H1 (cell line): ENCODE measurements around the gene P2RY13. TPM values are rescaled to one million over a fixed set of nuclear protein-coding genes. Genes with fewer than 3 reads are reported as not detected.

Source experiments
- CTCF ChIA-PET: fragments of 300-600 bp; sonication (Branson Sonifier 250); formaldehyde crosslinking; loops from one replicate; lab custom pipeline; 2021; ENCODE audit not compliant: partially characterized antibody; lab: Charles Lee
- POLR2A ChIA-PET: fragments of 300-600 bp; sonication (Branson Sonifier 250); formaldehyde crosslinking; loops from one replicate; lab custom pipeline; 2021; ENCODE audit warnings: inconsistent platforms; ENCODE audit not compliant: partially characterized antibody; lab: Charles Lee
- DNase-seq, 2 experiments: peaks; one replicate each; pipeline versions ENCODE4 v3.0.0 to v3.0.0-alpha.2; 2010 to 2022; ENCODE audit warnings: low spot score in 2 of 2, low read depth in 1 of 2, mixed read lengths in 1 of 2
- FAIRE-seq: peaks from 2 replicates; lab custom pipeline; 2011; peaks lifted over from hg19 to GRCh38; lab: Jason Lieb, UNC
- H2AFZ ChIP-seq: 2 replicates; pipeline ENCODE4 v1.8.1; 2012; ENCODE audit warnings: low read length, inconsistent platforms
- H2AK5ac ChIP-seq: 2 replicates; pipeline ENCODE4 v1.6.1; 2013; ENCODE audit warnings: low read depth, low read length
- H2BK120ac ChIP-seq: replicated peaks from 2 replicates; pipeline ENCODE3; 2013; ENCODE audit warnings: low read depth, low read length, inconsistent platforms
- H2BK12ac ChIP-seq: 2 replicates; pipeline ENCODE4 v1.6.1; 2013; ENCODE audit warnings: low read depth, low read length
- H2BK15ac ChIP-seq: 2 replicates; pipeline ENCODE4 v1.6.1; 2013; ENCODE audit warnings: low read length
- H2BK20ac ChIP-seq: 2 replicates; pipeline ENCODE4 v1.6.1; 2013; ENCODE audit warnings: low read length
- H2BK5ac ChIP-seq: 2 replicates; pipeline ENCODE4 v1.6.1; 2013; ENCODE audit warnings: low read depth, low read length
- H3K14ac ChIP-seq: 2 replicates; pipeline ENCODE4 v1.6.1; 2013; ENCODE audit warnings: inconsistent platforms; ENCODE audit not compliant: insufficient read length
- H3K18ac ChIP-seq: 2 replicates; pipeline ENCODE4 v1.6.1; 2013; ENCODE audit warnings: low read length; ENCODE audit errors: extremely low read depth
- H3K23ac ChIP-seq: 2 replicates; pipeline ENCODE4 v1.6.1; 2013; ENCODE audit warnings: inconsistent platforms; ENCODE audit not compliant: insufficient read length
- H3K23me2 ChIP-seq: 2 replicates; pipeline ENCODE4 v1.6.1; 2013; ENCODE audit warnings: low read depth, low read length
- H3K27ac ChIP-seq: 2 replicates; pipeline ENCODE4 v1.6.1; 2011; ENCODE audit warnings: low read depth, low read length, inconsistent platforms
- H3K27me3 ChIP-seq, 4 experiments: replicated peaks in 1 of 4; 1 replicate in 1 of 4; 2 replicates in 3 of 4; pipeline versions ENCODE4 v1.6.1 to v1.8.1; 2011 to 2013; ENCODE audit warnings: low read length in 3 of 4, mild to moderate bottlenecking in 3 of 4, inconsistent platforms in 2 of 4, mixed read lengths in 2 of 4, moderate library complexity in 1 of 4; ENCODE audit not compliant: control insufficient read depth in 3 of 4, insufficient read depth in 3 of 4; ENCODE audit errors: extremely low read depth in 1 of 4
- H3K36me3 ChIP-seq, 4 experiments: 2 replicates each; pipeline versions ENCODE4 v1.6.1 to v1.8.1; 2011 to 2013; ENCODE audit warnings: mild to moderate bottlenecking in 4 of 4, low read length in 3 of 4, moderate library complexity in 2 of 4, control low read depth in 1 of 4, inconsistent platforms in 1 of 4; ENCODE audit not compliant: insufficient read depth in 4 of 4, control insufficient read depth in 2 of 4
- H3K4ac ChIP-seq: replicated peaks from 2 replicates; pipeline ENCODE3; 2013; ENCODE audit warnings: low read length, low read depth, mixed read lengths, inconsistent platforms; ENCODE audit not compliant: insufficient read length
- H3K4me1 ChIP-seq, 4 experiments: replicated peaks in 1 of 4; 1 replicate in 1 of 4; 2 replicates in 3 of 4; pipeline versions ENCODE4 v1.6.1 to v1.8.1; 2011 to 2013; ENCODE audit warnings: low read length in 3 of 4, inconsistent platforms in 2 of 4, mixed read lengths in 1 of 4; ENCODE audit not compliant: insufficient read depth in 4 of 4, control insufficient read depth in 3 of 4
- H3K4me2 ChIP-seq, 2 experiments: 2 replicates each; pipeline versions ENCODE4 v1.6.1 to v1.8.1; 2011 to 2013; ENCODE audit warnings: low read depth in 2 of 2, low read length in 2 of 2, control low read depth in 1 of 2, inconsistent platforms in 1 of 2, mild to moderate bottlenecking in 1 of 2; ENCODE audit not compliant: insufficient read depth in 1 of 2
- H3K4me3 ChIP-seq, 4 experiments: fragments of 200-600, 300-600 bp in 1 of 4; sonication (generic), shearing (Covaris generic), sonication (Bioruptor Twin) in 1 of 4; 2 replicates each; pipeline versions ENCODE4 v1.5.1 to v1.8.1; 2011 to 2016; ENCODE audit warnings: low read length in 4 of 4, low read depth in 3 of 4, control low read depth in 2 of 4, inconsistent platforms in 2 of 4, mild to moderate bottlenecking in 2 of 4, mixed read lengths in 1 of 4, moderate library complexity in 1 of 4; ENCODE audit not compliant: insufficient read depth in 2 of 4; ENCODE audit errors: extremely low read depth in 1 of 4
- H3K56ac ChIP-seq: replicated peaks from 2 replicates; pipeline ENCODE3; 2013; ENCODE audit warnings: low read depth, mild to moderate bottlenecking, mixed read lengths, low read length, inconsistent platforms; ENCODE audit not compliant: insufficient read length
- H3K79me1 ChIP-seq: 2 replicates; pipeline ENCODE4 v1.6.1; 2013; ENCODE audit warnings: low read depth, low read length, control low read depth
- H3K79me2 ChIP-seq, 2 experiments: 2 replicates each; pipeline versions ENCODE4 v1.6.1 to v1.8.1; 2012 to 2013; ENCODE audit warnings: low read length in 2 of 2, mild to moderate bottlenecking in 2 of 2, inconsistent platforms in 1 of 2; ENCODE audit not compliant: insufficient read depth in 2 of 2, control insufficient read depth in 1 of 2
- H3K9ac ChIP-seq, 4 experiments: replicated peaks in 1 of 4; 1 replicate in 1 of 4; 2 replicates in 3 of 4; pipeline versions ENCODE4 v1.6.1 to v1.8.1; 2011 to 2013; ENCODE audit warnings: low read depth in 3 of 4, low read length in 3 of 4, control low read depth in 2 of 4, mild to moderate bottlenecking in 2 of 4, moderate library complexity in 2 of 4, inconsistent platforms in 1 of 4; ENCODE audit errors: extremely low read depth in 1 of 4
- H3K9me3 ChIP-seq, 2 experiments: 2 replicates each; pipeline versions ENCODE4 v1.6.1 to v1.8.1; 2012 to 2013; ENCODE audit warnings: mild to moderate bottlenecking in 2 of 2, moderate library complexity in 2 of 2, control low read depth in 1 of 2, inconsistent platforms in 1 of 2, low read depth in 1 of 2, low read length in 1 of 2, mixed read lengths in 1 of 2; ENCODE audit not compliant: insufficient read depth in 2 of 2
- H4K20me1 ChIP-seq, 2 experiments: replicated peaks in 1 of 2; 2 replicates each; pipeline versions ENCODE3 to v1.8.1; 2011 to 2013; ENCODE audit warnings: inconsistent platforms in 2 of 2, low read length in 2 of 2, mild to moderate bottlenecking in 1 of 2; ENCODE audit not compliant: insufficient read depth in 2 of 2, control insufficient read depth in 1 of 2
- H4K5ac ChIP-seq: 2 replicates; pipeline ENCODE4 v1.6.1; 2013; ENCODE audit warnings: low read length, low read depth, mixed read lengths, inconsistent platforms; ENCODE audit not compliant: insufficient read length
- H4K8ac ChIP-seq: 2 replicates; pipeline ENCODE4 v1.8.0; 2013; ENCODE audit warnings: mild to moderate bottlenecking, moderate library complexity, low read length, inconsistent platforms; ENCODE audit not compliant: insufficient read depth; ENCODE audit errors: extremely low read depth
- H4K91ac ChIP-seq: replicated peaks from 2 replicates; pipeline ENCODE3; 2013; ENCODE audit warnings: low read length, mixed read lengths, inconsistent platforms; ENCODE audit not compliant: insufficient read length
- BCL11A ChIP-seq, 2 experiments: IDR thresholded peaks; one replicate each; pipeline ENCODE4 v1.6.1; 2011; ENCODE audit warnings: low read depth in 2 of 2, low read length in 2 of 2, mild to moderate bottlenecking in 2 of 2
- WGBS, 2 experiments: shearing (Covaris generic) in 1 of 2; methylation state at CpG; one replicate each; pipeline versions ENCODE4 v1.1.6 to v1.1.7; 2013 to 2015; ENCODE audit warnings: low lambda C conversion rate in 2 of 2, mixed read lengths in 2 of 2, inconsistent platforms in 1 of 2, low coverage in 1 of 2, missing lambda C conversion rate in 1 of 2; ENCODE audit not compliant: insufficient replicate concordance in 2 of 2, insufficient coverage in 1 of 2, insufficient read length in 1 of 2; ENCODE audit errors: extremely low coverage in 1 of 2, missing lambda C conversion rate in 1 of 2; 5-methylcytosine and 5-hydroxymethylcytosine counted together
- polyA plus RNA-seq, 7 experiments: library from polyadenylated mRNA; depleted of rRNA in 3 of 7; stranded (reverse) in 5 of 7; unstranded in 2 of 7; fragments of >200 nt in 5 of 7; fragments of 200-250 nt in 2 of 7; gene quantifications; 1 replicate in 5 of 7; 2 replicates in 1 of 7; 4 replicates in 1 of 7; pipeline versions ENCODE4 v1.2.1 to v1.2.3, GENCODE V29; 2011 to 2013; ENCODE audit warnings: missing spikeins in 2 of 7, mixed read lengths in 2 of 7
- total RNA-seq: library from RNA; stranded (reverse); fragmentation: NEBNext Ultra II Directional; extraction: Animal tissue kit (Norgen Biotek cat#: 25700); gene quantifications from 2 replicates; pipeline ENCODE4 v1.2.1, GENCODE V29; 2021

P2RY13 gene
- total and polyA plus RNA-seq, 2 of the 8 experiments (the other 6 are each of a cell fraction or from before 2014, with no cell fraction given) = not detected

DNA sequence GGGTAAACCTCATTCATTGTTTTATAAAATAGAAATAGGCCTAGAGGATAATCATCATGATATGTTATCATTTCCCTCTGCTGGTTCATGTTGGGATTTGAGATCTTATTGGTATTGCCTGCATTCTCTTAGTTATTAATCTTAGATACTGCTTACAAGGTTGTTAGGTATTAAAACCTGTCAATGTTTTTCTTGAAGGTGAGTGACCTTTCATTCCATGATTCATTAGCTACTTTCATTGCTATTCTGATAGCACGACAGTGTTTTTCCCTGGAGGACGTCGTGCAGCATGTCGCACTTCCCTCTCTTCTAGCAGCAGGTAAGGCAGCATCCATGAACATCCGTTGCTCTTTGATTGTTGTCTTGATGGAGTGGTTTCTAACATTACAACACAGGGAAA, 38.1 kb upstream of the P2RY13 start:
- no peaks in the 10 kb centered on the region for H3K79me2 ChIP-seq
- no peaks in the 10 kb centered on the region for H4K20me1 ChIP-seq
- H3K9me3 ChIP-seq = no peaks in the 10 kb centered on the region
- H4K91ac ChIP-seq = no peak overlapping the region
- ChIA-PET POLR2A (no interaction called here), CTCF (interaction anchor here (0.6 to 1.6 kb wide), 5 partner anchors 10 to 45 kb away, joined by 3 to 4 read pairs (median 3); no protein-coding TSS in a partner anchor)
- no peak overlapping the region for H2BK20ac ChIP-seq
- no peak overlapping the region for H2BK120ac ChIP-seq
- no peak overlapping the region for H3K4ac ChIP-seq
- no peak overlapping the region for H3K4me2 ChIP-seq
- no peak overlapping the region for H3K4me3 ChIP-seq
- no peak overlapping the region for H2AK5ac ChIP-seq
- H3K23ac ChIP-seq = no peak overlapping the region
- H3K4me1 ChIP-seq = 0 out of 7 replicates have a peak, but pooled peaks cover 0 to 2% (median under 1%) of the 10 kb centered on the region in 4 experiments
- DNase-seq (no peak), FAIRE-seq (no peak)
- no peak overlapping the region for H4K8ac ChIP-seq
- no peak overlapping the region for H2BK12ac ChIP-seq
- no peak overlapping the region for H3K14ac ChIP-seq
- H4K5ac ChIP-seq = no peak overlapping the region
- H3K27me3 ChIP-seq = no peaks in the 10 kb centered on the region
- H3K27ac ChIP-seq = no peak overlapping the region
- H3K23me2 ChIP-seq = no peaks in the 10 kb centered on the region
- H2BK15ac ChIP-seq = no peak overlapping the region
- H3K56ac ChIP-seq = no peak overlapping the region
- TF ChIP-seq BCL11A (IDR thresholded peaks at IDR 0.05; ENCODE audit: low read depth in 2 of 2, low read length in 2 of 2) = no peak
- no peaks in the 10 kb centered on the region for H3K79me1 ChIP-seq
- H2AFZ ChIP-seq = no peak overlapping the region
- H3K9ac ChIP-seq = no peak overlapping the region
- peaks cover 0 to 5% (median 0%) of the 10 kb centered on the region in 4 experiments; a peak in 2 of 8 replicates for H3K36me3 ChIP-seq
- 93% methylated on average over 5 of the region's 5 CpGs; no CpG with 5 or more reads in 1 of the 2 experiments for WGBS, 2 experiments
- no peak overlapping the region for H3K18ac ChIP-seq
- H2BK5ac ChIP-seq = no peak overlapping the region
